HEK293T (cell line): Measurements from ENCODE around the gene FOXN1.

Source experiments
- BHLHE40 ChIP-seq: fragments of 450-650 bp; IDR thresholded peaks from 2 replicates; pipeline ENCODE4 v1.6.1; 2016; ENCODE audit warnings: mild to moderate bottlenecking, moderate library complexity, borderline replicate concordance
- ELF4 ChIP-seq: fragments of 450-650 bp; IDR thresholded peaks from 2 replicates; pipeline ENCODE4 v1.6.1; 2017; ENCODE audit warnings: antibody characterized with exemption
- FOXA1 ChIP-seq: fragments of 450-650 bp; IDR thresholded peaks from 2 replicates; pipeline ENCODE4 v1.6.1; 2016; ENCODE audit warnings: mild to moderate bottlenecking
- FOXK2 ChIP-seq: fragments of 450-650 bp; IDR thresholded peaks from 2 replicates; pipeline ENCODE4 v1.6.1; 2016; ENCODE audit warnings: mild to moderate bottlenecking
- FOXM1 ChIP-seq: fragments of 450-650 bp; IDR thresholded peaks from 2 replicates; pipeline ENCODE4 v1.6.1; 2017; ENCODE audit warnings: mild to moderate bottlenecking, borderline replicate concordance
- L3MBTL2 ChIP-seq: fragments of 450-650 bp; conservative IDR thresholded peaks from 2 replicates; pipeline ENCODE4 v1.6.1; 2016; ENCODE audit warnings: mild to moderate bottlenecking
- NFRKB ChIP-seq: fragments of 450-650 bp; IDR thresholded peaks from 2 replicates; pipeline ENCODE4 v1.6.1; 2016; ENCODE audit warnings: mild to moderate bottlenecking, moderate library complexity
- SP1 ChIP-seq: fragments of 450-650 bp; IDR thresholded peaks from 2 replicates; pipeline ENCODE4 v1.6.1; 2017
- SUZ12 ChIP-seq: fragments of 450-650 bp; IDR thresholded peaks from 2 replicates; pipeline ENCODE4 v1.6.1; 2016; ENCODE audit warnings: mild to moderate bottlenecking
- TARDBP ChIP-seq: fragments of 450-650 bp; IDR thresholded peaks from 2 replicates; pipeline ENCODE4 v1.6.1; 2016
- ZNF384 ChIP-seq: fragments of 450-650 bp; IDR thresholded peaks from 2 replicates; pipeline ENCODE4 v1.6.1; 2016

DNA sequence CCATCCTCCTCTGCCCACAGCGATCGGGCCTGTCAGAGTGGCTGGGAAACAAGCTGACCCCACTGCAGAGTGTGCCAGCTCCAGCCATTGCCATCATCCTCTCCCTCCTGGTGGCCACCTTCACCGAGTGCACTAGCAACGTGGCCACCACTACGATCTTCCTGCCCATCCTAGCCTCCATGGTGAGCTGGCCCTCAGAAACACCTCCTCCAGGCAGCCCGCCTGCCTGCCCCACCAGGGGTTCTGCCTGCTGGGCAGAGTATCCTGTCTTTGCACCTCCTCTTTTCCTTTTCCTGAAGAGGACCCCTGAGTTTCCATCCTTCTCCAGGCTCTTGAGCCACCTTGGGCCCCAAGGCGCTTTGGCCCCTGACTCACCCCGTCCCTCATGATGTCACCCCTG is 10.5 kb upstream of the FOXN1 start:
- no peak for TF ChIP-seq FOXK2
- no peak for TF ChIP-seq ELF4
- no peak for TF ChIP-seq L3MBTL2
- TF ChIP-seq SP1, result no peak
- no peak for TF ChIP-seq NFRKB
- no peak for TF ChIP-seq ZNF384
- no peak for TF ChIP-seq FOXA1
- TF ChIP-seq TARDBP, result no peak
- TF ChIP-seq FOXM1, result no peak
- no peak for TF ChIP-seq BHLHE40
- TF ChIP-seq SUZ12, result no peak
